K562 (cell line): ENCODE measurements around the gene TRAPPC4. TPM values are rescaled to one million over a fixed set of nuclear protein-coding genes. Genes with fewer than 3 reads are reported as not detected.

Experiments used
- ATAC-seq: fragments of 200-7000 bp; cut with Tn5 transposase; 3 replicates; pipeline ENCODE4 v1.9.1; 2020; ENCODE audit warnings: moderate library complexity
- BruUV-seq: library from RNA; stranded (reverse); fragments of 400-500 nt; replicated peaks from 2 replicates; lab custom pipeline; 2021; lab: Mats Ljungman, UMichigan
- CTCF ChIA-PET: fragments of 300-600 bp; formaldehyde crosslinking; extraction: SDS; loops from one replicate; lab custom pipeline; 2021; ENCODE audit warnings: low intra/inter-chr PET ratio; lab: Yijun Ruan, JAX
- POLR2A ChIA-PET: fragments of 300-600, 350-650 bp; sonication (Branson Sonifier 250); formaldehyde crosslinking; extraction: SDS; loops from one replicate; lab custom pipeline; 2021; ENCODE audit warnings: antibody characterized with exemption, inconsistent platforms; lab: Yijun Ruan, JAX
- DNase-seq, 4 experiments: peaks; one replicate each; pipeline versions ENCODE4 v3.0.0 to v3.0.0-alpha.2; 2011 to 2018; ENCODE audit warnings: low spot score in 3 of 4, mixed read lengths in 3 of 4; ENCODE audit errors: extremely low read depth in 1 of 4
- FAIRE-seq: peaks from 2 replicates; lab custom pipeline; 2011; peaks lifted over from hg19 to GRCh38; lab: Jason Lieb, UNC
- H2AFZ ChIP-seq: 2 replicates; pipeline ENCODE4 v1.6.0; 2011; ENCODE audit warnings: low read depth, low read length, control low read depth, inconsistent platforms
- H3K27ac ChIP-seq: fragments of 200-600 bp; 3 replicates; pipeline ENCODE4 v1.8.0; 2011; ENCODE audit warnings: low read depth, mild to moderate bottlenecking, control low read depth, inconsistent platforms, low read length, moderate library complexity, mixed read lengths; ENCODE audit errors: extremely low read depth
- H3K27me3 ChIP-seq, 2 experiments: fragments of 300-600 bp in 1 of 2; 2 replicates in 1 of 2; 3 replicates in 1 of 2; pipeline versions ENCODE4 v1.6.0 to v1.8.0; 2011; ENCODE audit warnings: inconsistent platforms in 2 of 2, low read length in 2 of 2, mild to moderate bottlenecking in 1 of 2, mixed read lengths in 1 of 2, moderate library complexity in 1 of 2; ENCODE audit not compliant: control insufficient read depth in 2 of 2, insufficient read depth in 2 of 2
- H3K36me3 ChIP-seq: fragments of 300-600 bp; 3 replicates; pipeline ENCODE4 v1.8.0; 2011; ENCODE audit warnings: mild to moderate bottlenecking, low read length, inconsistent platforms; ENCODE audit not compliant: control insufficient read depth, insufficient read depth
- H3K4me1 ChIP-seq, 2 experiments: fragments of 200-600 bp in 1 of 2; replicated peaks in 1 of 2; 2 replicates in 1 of 2; 3 replicates in 1 of 2; pipeline versions ENCODE4 v1.5.1 to v1.8.0; 2011; ENCODE audit warnings: inconsistent platforms in 2 of 2, low read length in 2 of 2, mild to moderate bottlenecking in 1 of 2, mixed read lengths in 1 of 2, moderate library complexity in 1 of 2; ENCODE audit not compliant: control insufficient read depth in 2 of 2, insufficient read depth in 2 of 2
- H3K4me2 ChIP-seq: 2 replicates; pipeline ENCODE4 v1.6.1; 2011; ENCODE audit warnings: low read length, control low read depth, inconsistent platforms, mixed read lengths; ENCODE audit not compliant: insufficient read depth
- H3K4me3 ChIP-seq: fragments of 200-600 bp; sonication (generic), shearing (Covaris generic); 2 replicates; pipeline ENCODE4 v1.5.1; 2016; ENCODE audit warnings: control low read depth, inconsistent platforms
- H3K79me2 ChIP-seq: fragments of 200-600 bp; 3 replicates; pipeline ENCODE4 v1.8.0; 2011; ENCODE audit warnings: low read length, inconsistent platforms; ENCODE audit not compliant: control insufficient read depth, insufficient read depth
- H3K9ac ChIP-seq, 2 experiments: 2 replicates each; pipeline versions ENCODE4 v1.6.0 to v1.6.1; 2011; ENCODE audit warnings: low read depth in 2 of 2, low read length in 2 of 2, control low read depth in 1 of 2, inconsistent platforms in 1 of 2, mild to moderate bottlenecking in 1 of 2, mixed read lengths in 1 of 2; ENCODE audit not compliant: insufficient read depth in 1 of 2
- H3K9me1 ChIP-seq: one replicate; pipeline ENCODE4 v1.6.0; 2011; ENCODE audit warnings: inconsistent platforms, mild to moderate bottlenecking, low read length, moderate library complexity; ENCODE audit not compliant: control insufficient read depth, insufficient read depth
- H3K9me3 ChIP-seq: replicated peaks from 2 replicates; pipeline ENCODE4 v1.5.1; 2011; ENCODE audit warnings: low read depth, low read length, inconsistent platforms; ENCODE audit not compliant: control insufficient read depth, insufficient read depth
- H4K20me1 ChIP-seq: replicated peaks from 2 replicates; pipeline ENCODE4 v1.6.1; 2011; ENCODE audit warnings: low read length, inconsistent platforms, mixed read lengths; ENCODE audit not compliant: control insufficient read depth, insufficient read depth
- CHD4 ChIP-seq: fragments of 200-600 bp; sonication (generic); IDR thresholded peaks from 3 replicates; pipeline ENCODE4 v1.6.1; 2012; ENCODE audit warnings: low read depth, mild to moderate bottlenecking, mixed read lengths, low read length, inconsistent platforms; ENCODE audit not compliant: insufficient read depth, insufficient replicate concordance, poor library complexity, severe bottlenecking
- DLX4 ChIP-seq: fragments of 250-450 bp; sonication (Bioruptor Pico); IDR thresholded peaks from 2 replicates; pipeline ENCODE4 v1.6.1; 2021; ENCODE audit warnings: mild to moderate bottlenecking
- FOXA3 ChIP-seq, 2 experiments: fragments of 450-650 bp in 1 of 2; sonication (generic) in 1 of 2; formaldehyde crosslinking; IDR thresholded peaks in 1 of 2; conservative IDR thresholded peaks in 1 of 2; 2 replicates each; pipeline versions ENCODE4 v1.4.0 to v1.8.0; 2020 to 2022; ENCODE audit warnings: mild to moderate bottlenecking in 2 of 2, missing genetic modification reagents in 1 of 2
- ILK ChIP-seq: fragments of 450-650 bp; IDR thresholded peaks from 2 replicates; pipeline ENCODE4 v1.6.1; 2016; ENCODE audit warnings: missing genetic modification characterization, low read depth, mild to moderate bottlenecking, missing compliant biosample characterization, moderate library complexity, borderline replicate concordance
- MED1 ChIP-seq: sonication (generic); formaldehyde crosslinking; IDR thresholded peaks from 2 replicates; pipeline ENCODE4 v1.8.1; 2023; ENCODE audit warnings: missing genetic modification reagents, borderline replicate concordance
- NR2C2 ChIP-seq, 2 experiments: fragments of 200-800 bp in 1 of 2; sonication (Bioruptor generic) in 1 of 2; sonication (generic) in 1 of 2; formaldehyde crosslinking in 1 of 2; IDR thresholded peaks; 2 replicates each; pipeline versions ENCODE4 v1.6.1 to v1.8.0; 2016 to 2022; ENCODE audit warnings: mild to moderate bottlenecking in 1 of 2, missing compliant biosample characterization in 1 of 2, missing genetic modification characterization in 1 of 2, missing genetic modification reagents in 1 of 2
- SUPT5H ChIP-seq: fragments of 450-650 bp; IDR thresholded peaks from 2 replicates; pipeline ENCODE4 v1.6.1; 2016
- TEAD4 ChIP-seq, 2 experiments: sonication (generic) in 1 of 2; formaldehyde crosslinking in 1 of 2; IDR thresholded peaks; 2 replicates each; pipeline versions ENCODE4 v1.6.1 to v1.8.0; 2012 to 2022; ENCODE audit warnings: borderline replicate concordance in 1 of 2, inconsistent platforms in 1 of 2, low read length in 1 of 2, mild to moderate bottlenecking in 1 of 2, missing genetic modification reagents in 1 of 2
- TSC22D4 ChIP-seq: fragments of 450-650 bp; IDR thresholded peaks from 2 replicates; pipeline ENCODE4 v1.6.1; 2016; ENCODE audit warnings: missing genetic modification characterization, missing biosample characterization, control low read depth
- ZEB2 ChIP-seq: fragments of 450-650 bp; IDR thresholded peaks from 2 replicates; pipeline ENCODE4 v1.6.1; 2016
- ZNF274 ChIP-seq: IDR thresholded peaks from 2 replicates; pipeline ENCODE4 v1.6.1; 2011; ENCODE audit warnings: low read depth, mild to moderate bottlenecking, low read length, moderate library complexity, borderline replicate concordance
- ZNF431 ChIP-seq: sonication (generic); formaldehyde crosslinking; IDR thresholded peaks from 2 replicates; pipeline ENCODE4 v1.8.0; 2022; ENCODE audit warnings: mild to moderate bottlenecking, missing genetic modification reagents
- ZNF655 ChIP-seq: fragments of 250-450 bp; sonication (Bioruptor Pico); IDR thresholded peaks from 2 replicates; pipeline ENCODE4 v1.5.0; 2021
- ZNF668 ChIP-seq: fragments of 250-450 bp; sonication (Bioruptor Pico); IDR thresholded peaks from 2 replicates; pipeline ENCODE4 v1.8.0; 2022; ENCODE audit warnings: mild to moderate bottlenecking, inconsistent platforms
- WGBS: fragments of 100-300 bp; shearing (Covaris generic); methylation state at CpG from one replicate; pipeline ENCODE4 v1.1.6; 2016; ENCODE audit warnings: low coverage, mixed read lengths; ENCODE audit not compliant: insufficient coverage; ENCODE audit errors: missing lambda C conversion rate; 5-methylcytosine and 5-hydroxymethylcytosine counted together
- in situ Hi-C: fragments of 300-500 bp; cut with MboI; formaldehyde crosslinking; loops from 4 replicates; pipeline ENCODE4 v1.15.0; 2018; ENCODE audit warnings: inconsistent platforms, mixed read lengths
- intact Hi-C: fragments of 100-400 bp; cut with micrococcal nuclease; formaldehyde crosslinking; loops from 2 replicates; pipeline ENCODE4 v1.14.2; 2022
- polyA plus RNA-seq, 8 experiments: library from polyadenylated mRNA; depleted of rRNA in 4 of 8; stranded (reverse) in 5 of 8; unstranded in 3 of 8; fragments of >200 nt; fragmentation: Nextera tagmentation in 2 of 8; fragmentation: Illumina TruSeq in 1 of 8; extraction: Ambion mirVana in 2 of 8; extraction: Trizol in 1 of 8; gene quantifications; 2 replicates each; pipeline versions ENCODE4 v1.2.1 to v1.2.3, GENCODE V29; 2011 to 2014; ENCODE audit warnings: inconsistent platforms in 1 of 8, missing spikeins in 1 of 8
- total RNA-seq, 7 experiments: library from RNA; depleted of rRNA in 6 of 7; stranded (reverse); fragments of >200 nt in 6 of 7; fragmentation: Illumina TruSeq in 2 of 7; extraction: Trizol in 2 of 7; gene quantifications; 2 replicates each; pipeline versions ENCODE4 v1.2.1 to v1.2.3, GENCODE V29; 2011 to 2021; ENCODE audit warnings: low replicate concordance in 1 of 7

TRAPPC4 gene
- total and polyA plus RNA-seq, 9 of the 15 experiments (the other 6 are each of a cell fraction or from before 2014, with no cell fraction given) = 121 to 524 (median 142) TPM

GRCh38 chr11:118998388-118998717 is 20.2 kb upstream of the TRAPPC4 start:
- H3K9me1 ChIP-seq = no peaks in the 10 kb centered on the region
- peak overlapping the region; percentile 90 for H2AFZ ChIP-seq
- WGBS = 2% methylated on average over 10 of the region's 19 CpGs
- TF ChIP-seq DLX4 (no peak), TEAD4 (IDR thresholded peaks at IDR 0.05; ENCODE audit: low read length) (no peak), TEAD4 (CRISPR knock-in tag; IDR thresholded peaks at IDR 0.05; ENCODE audit: borderline replicate concordance) (no peak), TSC22D4 (tag) (no peak), FOXA3 (CRISPR knock-in tag; conservative IDR thresholded peaks at IDR 0.05 in 1 of 2, IDR thresholded peaks at IDR 0.05 in 1 of 2) (0 out of 4 replicates have a peak, but pooled peaks of 1 of the 2 experiments have one; percentile 29), ZNF668 (CRISPR knock-in tag) (no peak), NR2C2 (CRISPR knock-in tag; IDR thresholded peaks at IDR 0.05) (no peak), NR2C2 (tag; IDR thresholded peaks at IDR 0.05) (peak; percentile 97; the same call in 1 of the 2 replicates), ZNF274 (no peak), ZEB2 (0 out of 2 replicates have a peak, but pooled peaks have one; percentile 0), ILK (no peak), ZNF655 (CRISPR knock-in tag) (no peak), MED1 (CRISPR knock-in tag) (no peak), ZNF431 (CRISPR knock-in tag) (0 out of 2 replicates have a peak, but pooled peaks have one; percentile 2), CHD4 (no peak), SUPT5H (no peak)
- in situ Hi-C loops (no loop called here), intact Hi-C loops (loop anchor here (1.0 kb wide), 1 partner anchor 20 kb away; the partner anchor contains the start of genes RPS25 and TRAPPC4)
- BruUV-seq = TSS peak; percentile 51
- CTCF ChIA-PET = no interaction called here
- POLR2A ChIA-PET = interaction anchor here (1.0 to 1.5 kb wide), 5 partner anchors 14 to 377 kb away, joined by 3 to 9 read pairs (median 6); partner anchors contain the start of genes RPS25 and TRAPPC4
- peak overlapping the region; percentile 83 for H3K4me3 ChIP-seq
- H3K79me2 ChIP-seq = peaks cover 30% of the 10 kb centered on the region
- H3K9ac ChIP-seq = peak overlapping the region; percentile 77 to 91
- DNase-seq = no peak
- H3K4me1 ChIP-seq = peaks cover 9 to 13% of the 10 kb centered on the region in 2 experiments; a peak in 4 of 5 replicates
- no peaks in the 10 kb centered on the region for H4K20me1 ChIP-seq
- no peaks in the 10 kb centered on the region for H3K9me3 ChIP-seq
- ATAC-seq = peak; percentile 14
- no peak for FAIRE-seq
- no peaks in the 10 kb centered on the region for H3K27me3 ChIP-seq
- H3K36me3 ChIP-seq = peaks cover 35% of the 10 kb centered on the region; the same call in 2 of the 3 replicates
- H3K27ac ChIP-seq = peak overlapping the region; percentile 46; the same call in 2 of the 3 replicates
- peak overlapping the region; percentile 100 for H3K4me2 ChIP-seq
